Ishikawa (cell line): Measurements from ENCODE around the gene RNF144B.

Experiments used
- CREB1 ChIP-seq: IDR thresholded peaks from 2 replicates; pipeline ENCODE4 v1.6.1; 2012; ENCODE audit warnings: low read depth
- MAX ChIP-seq: IDR thresholded peaks from 2 replicates; pipeline ENCODE4 v1.6.1; 2012
- REST ChIP-seq: IDR thresholded peaks from 2 replicates; pipeline ENCODE4 v1.6.1; 2012; ENCODE audit warnings: low read depth, mild to moderate bottlenecking
- TCF12 ChIP-seq: IDR thresholded peaks from 2 replicates; pipeline ENCODE4 v1.6.1; 2012; ENCODE audit warnings: low read depth
- USF1 ChIP-seq: IDR thresholded peaks from 2 replicates; pipeline ENCODE4 v1.6.1; 2012
- YY1 ChIP-seq: IDR thresholded peaks from 2 replicates; pipeline ENCODE4 v1.6.1; 2012; ENCODE audit warnings: low read depth
- ZBTB7A ChIP-seq: IDR thresholded peaks from 2 replicates; pipeline ENCODE4 v1.6.1; 2012; ENCODE audit warnings: low read depth

- no peak for TF ChIP-seq REST
- no peak for TF ChIP-seq MAX
- no peak for TF ChIP-seq TCF12
- TF ChIP-seq ZBTB7A: no peak
- no peak for TF ChIP-seq USF1
- no peak for TF ChIP-seq CREB1
- no peak for TF ChIP-seq YY1
Measured at GRCh38 chr6:18414116-18414515, 27.0 kb downstream of the RNF144B start.
